HG03103 (cell line): ENCODE measurements around the gene MRPL19.

Experiments used
- ATAC-seq: cut with Tn5 transposase; IDR thresholded peaks from one replicate; pipeline ENCODE4 v1.9.1; 2021; ENCODE audit warnings: low read depth; ENCODE audit not compliant: unreplicated experiment

The MRPL19 gene

DNA sequence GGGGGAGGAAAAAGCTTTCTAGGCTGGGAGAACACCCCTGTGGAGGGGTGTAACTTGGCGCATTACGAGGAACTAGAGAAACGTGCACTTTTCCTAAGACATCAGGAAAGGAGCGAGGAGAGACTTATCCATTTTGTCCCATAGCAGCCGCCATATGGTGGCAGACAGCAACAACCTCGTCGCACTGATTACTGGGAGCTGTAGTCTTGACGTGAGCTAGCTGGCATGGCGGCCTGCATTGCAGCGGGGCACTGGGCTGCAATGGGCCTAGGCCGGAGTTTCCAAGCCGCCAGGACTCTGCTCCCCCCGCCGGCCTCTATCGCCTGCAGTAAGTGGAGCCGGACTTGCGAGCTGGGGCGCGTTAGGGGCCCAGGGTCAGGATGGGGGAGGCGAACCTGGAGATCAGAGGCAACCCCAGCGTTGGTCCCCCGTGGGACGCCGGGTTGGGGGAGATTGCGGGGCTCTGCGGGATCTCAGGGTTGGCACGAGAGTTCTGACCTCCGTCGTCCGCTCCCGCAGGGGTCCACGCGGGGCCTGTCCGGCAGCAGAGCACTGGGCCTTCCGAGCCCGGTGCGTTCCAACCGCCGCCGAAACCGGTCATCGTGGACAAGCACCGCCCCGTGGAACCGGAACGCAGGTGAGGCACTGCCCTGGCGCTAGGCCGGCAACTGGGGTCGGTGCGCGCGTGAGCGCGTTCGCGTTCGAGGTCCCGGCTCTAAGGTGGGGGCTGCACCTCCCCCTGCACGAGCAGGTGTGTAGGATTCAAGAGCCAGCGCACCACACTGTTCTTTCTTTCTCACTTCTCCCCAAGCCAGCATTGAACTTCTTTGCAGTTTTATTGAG lies at the start of gene MRPL19:
Gene MRPL19, plus strand, starts transcription at position 201 of the 843 bp plus-strand sequence. Its CDS starts 25 bp downstream, at position 226.
- peak; percentile 94 for ATAC-seq

DNA sequence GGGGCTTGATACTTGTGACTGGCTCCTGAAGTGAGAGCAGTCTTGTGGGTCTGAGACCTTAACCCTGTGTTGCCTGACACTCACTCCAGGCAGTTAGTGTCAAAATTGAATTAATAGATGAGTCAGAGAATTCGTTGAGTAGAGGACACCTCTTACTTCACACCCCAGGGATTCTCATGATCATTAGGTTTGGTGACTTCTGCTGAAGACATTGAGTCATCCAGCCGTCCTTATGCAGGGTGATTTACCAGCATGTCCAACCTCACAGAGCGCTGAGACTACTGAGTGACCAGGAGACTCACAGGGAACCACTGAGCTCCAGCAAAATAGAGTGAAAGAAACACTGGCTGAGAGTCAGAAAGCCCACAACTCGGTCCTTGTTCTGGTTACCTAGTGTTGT lies 49.8 kb upstream of the MRPL19 start:
- ATAC-seq = no peak

DNA sequence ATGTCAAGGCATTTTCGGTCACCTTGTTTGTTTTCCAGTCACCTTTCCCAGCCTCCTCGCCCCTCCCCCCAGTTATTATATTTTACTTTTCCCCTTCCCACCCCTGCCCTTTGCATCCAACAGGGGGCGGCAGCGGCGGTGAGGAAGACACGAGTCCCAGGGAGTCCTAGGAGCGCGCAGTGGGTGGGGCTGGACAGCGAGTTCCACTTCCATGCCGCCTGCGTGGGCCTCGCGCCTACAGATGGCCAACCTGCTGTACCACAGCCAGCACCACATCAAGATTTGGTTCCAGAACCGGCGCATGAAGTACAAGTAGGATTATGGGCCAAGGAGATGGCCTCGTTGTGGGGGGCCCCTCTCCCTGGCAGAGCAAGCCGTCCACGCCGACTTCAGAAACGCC lies 48.6 kb upstream of the MRPL19 start:
- no peak for ATAC-seq

- no peak for ATAC-seq
These were observed 47.9 kb upstream of the MRPL19 start for GRCh38 chr2:75598589-75599155.

- ATAC-seq = no peak
These were observed 46.0 kb upstream of the MRPL19 start for GRCh38 chr2:75600461-75601011.

DNA sequence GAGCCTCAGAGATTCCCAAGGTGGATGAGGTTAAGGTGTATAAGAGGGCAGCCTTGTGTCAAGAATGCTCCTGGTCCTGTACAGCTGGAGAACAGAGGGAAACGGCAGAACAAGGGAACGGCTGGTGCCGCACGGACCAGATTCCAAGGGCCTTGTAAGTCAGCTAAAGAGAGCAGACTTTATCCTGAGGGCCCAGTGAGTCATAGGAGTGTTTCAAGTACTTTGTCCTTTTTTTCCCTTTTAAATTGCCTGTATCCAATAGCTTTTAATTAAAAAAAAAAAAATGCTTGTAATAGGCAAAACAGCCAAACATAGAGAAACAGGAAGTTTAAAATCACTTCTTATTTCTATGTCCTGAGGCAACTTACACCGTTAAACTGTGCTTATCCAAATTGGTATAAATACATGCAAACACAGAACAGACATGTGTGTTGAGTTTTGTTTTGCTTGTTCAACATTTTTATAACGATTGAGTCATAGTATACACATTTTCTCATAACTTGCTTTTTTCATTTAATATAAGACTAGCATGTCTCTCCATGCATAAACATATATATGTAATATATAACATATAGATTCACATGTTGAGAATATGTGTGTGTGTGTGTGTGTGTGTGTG lies 43.8 kb upstream of the MRPL19 start:
- ATAC-seq = no peak

DNA sequence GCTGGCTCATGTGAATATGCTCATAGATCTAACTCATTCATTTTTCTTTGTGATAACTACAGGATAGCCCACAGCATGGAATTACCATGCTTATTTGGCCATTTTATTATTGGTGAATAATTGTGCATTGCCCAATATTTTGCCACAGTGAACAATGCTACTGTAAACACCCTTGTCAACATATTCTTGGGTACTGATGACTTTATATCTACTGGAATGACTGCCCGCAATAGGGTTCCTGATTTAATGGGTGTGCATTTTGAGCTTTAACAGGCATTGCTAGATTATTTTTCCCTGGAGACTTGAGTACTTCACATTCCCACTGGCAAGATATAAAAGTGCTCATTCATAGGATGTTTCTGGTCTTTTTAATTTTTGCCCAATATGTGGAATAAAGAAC lies 43.1 kb upstream of the MRPL19 start:
- ATAC-seq = no peak

DNA sequence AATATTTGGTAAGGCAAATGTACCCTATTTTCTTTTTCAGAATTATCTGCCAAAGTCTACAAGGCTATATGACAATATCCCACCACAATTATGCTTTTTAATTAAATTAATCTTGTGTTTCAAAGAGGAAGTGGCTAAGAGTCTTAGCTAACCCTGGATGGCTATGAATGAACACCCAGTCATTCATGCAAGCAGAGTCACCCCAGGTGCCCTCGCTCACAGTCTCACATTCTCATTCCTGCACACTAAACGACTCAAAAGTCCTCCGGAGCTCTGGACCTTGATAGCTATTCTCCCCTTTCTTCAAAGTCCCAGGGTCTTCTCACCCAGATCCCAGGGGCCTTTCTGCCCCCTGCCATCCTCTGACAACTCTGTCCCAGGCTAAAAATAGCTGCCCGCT lies 42.1 kb upstream of the MRPL19 start:
- no peak for ATAC-seq

GRCh38 chr2:75605770-75606529 lies 40.6 kb upstream of the MRPL19 start:
- no peak for ATAC-seq

- ATAC-seq = no peak
These were observed 39.7 kb upstream of the MRPL19 start for GRCh38 chr2:75606761-75607399.

- no peak for ATAC-seq
These were observed 39.2 kb upstream of the MRPL19 start for GRCh38 chr2:75607400-75607798.

GRCh38 chr2:75607988-75608683 lies 38.4 kb upstream of the MRPL19 start:
- no peak for ATAC-seq

GRCh38 chr2:75608684-75609333 lies 37.8 kb upstream of the MRPL19 start:
- ATAC-seq = peak; percentile 72

DNA sequence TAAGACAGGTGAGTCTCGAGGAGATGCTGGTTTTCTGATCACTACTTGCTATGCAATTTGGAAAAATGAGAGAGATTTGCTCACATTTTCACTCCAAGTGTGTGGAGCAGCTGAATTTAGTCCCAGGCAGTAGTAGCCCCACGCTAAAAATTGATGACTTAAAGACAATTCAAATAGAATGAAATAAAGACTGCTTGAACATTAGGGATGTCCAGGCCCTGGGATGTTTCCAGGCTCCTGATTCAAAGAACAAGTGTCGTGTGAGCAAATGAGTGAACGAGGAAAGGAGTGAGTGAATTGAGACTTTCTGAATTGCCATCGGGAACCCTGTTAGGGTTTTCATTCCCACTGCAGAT lies 37.3 kb upstream of the MRPL19 start:
- no peak for ATAC-seq

DNA sequence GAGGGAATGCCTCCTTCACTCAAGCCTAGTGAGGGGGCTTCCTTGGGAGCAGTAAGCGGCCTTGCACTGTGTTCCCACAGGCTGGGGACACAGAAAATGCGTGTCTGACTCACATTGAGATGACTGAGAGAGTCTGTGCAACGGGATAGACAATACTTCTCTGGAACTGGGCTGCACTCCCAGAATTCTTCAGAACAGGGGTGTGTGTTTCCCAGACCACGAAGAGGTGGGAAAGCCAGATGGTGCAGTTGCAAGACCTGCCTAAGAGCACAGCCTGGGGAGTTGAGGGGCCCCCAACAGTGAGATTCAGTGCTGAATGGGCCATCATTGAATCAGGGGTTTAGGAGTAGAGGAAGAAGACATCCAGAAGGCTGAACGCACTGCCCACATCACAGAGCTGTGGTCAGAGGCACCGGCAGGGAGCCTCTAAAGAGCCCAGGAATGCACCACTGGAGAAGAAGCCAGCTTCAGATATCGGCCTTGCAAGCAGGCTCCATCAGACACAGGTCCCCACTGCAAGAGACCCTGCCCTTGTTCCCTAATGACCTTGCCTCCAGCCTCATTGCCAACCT lies 36.6 kb upstream of the MRPL19 start:
- ATAC-seq = no peak

DNA sequence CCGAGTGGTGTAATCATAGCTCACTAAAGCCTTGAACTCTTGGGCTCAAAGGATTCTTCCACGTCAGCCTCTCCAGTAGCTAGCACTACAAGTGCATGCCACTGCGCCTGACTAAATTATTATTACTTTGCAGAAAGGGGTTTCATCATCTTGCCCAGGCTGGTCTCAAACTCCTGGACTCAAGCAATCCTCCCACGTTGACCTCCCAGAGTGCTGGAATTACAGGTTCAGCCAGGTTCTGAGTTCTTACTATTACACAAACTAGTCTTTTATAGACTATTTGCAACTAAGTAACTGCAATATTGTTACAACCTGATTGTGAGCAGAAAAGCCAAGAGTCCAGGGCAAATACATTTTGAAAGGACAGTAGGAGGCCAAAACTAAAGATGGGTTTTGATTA lies 35.9 kb upstream of the MRPL19 start:
- no peak for ATAC-seq

GRCh38 chr2:75612108-75612861 lies 34.3 kb upstream of the MRPL19 start:
- ATAC-seq = no peak

- ATAC-seq = no peak
These were observed 33.7 kb upstream of the MRPL19 start for GRCh38 chr2:75612862-75613243.
